Astrocyte of the cerebellum (primary cell): Measurements from ENCODE around the gene LGMN.
"Not testable (repeated sequence)": the region's sequence is repeated elsewhere in the genome, so short reads cannot be mapped to it uniquely, and the experiment has no call there.

Experiments used
- DNase-seq: peaks from one replicate; pipeline ENCODE4 v3.0.0-alpha.2; 2011; ENCODE audit warnings: low read depth
- H3K4me3 ChIP-seq: 2 replicates; pipeline ENCODE4 v1.5.1; 2011; ENCODE audit warnings: mild to moderate bottlenecking, low read depth, low read length, moderate library complexity
- CTCF ChIP-seq: IDR thresholded peaks from 2 replicates; pipeline ENCODE4 v1.5.1; 2012; ENCODE audit warnings: low read length, low read depth, moderate library complexity, mild to moderate bottlenecking; ENCODE audit errors: missing control alignments
- in situ Hi-C: cut with HindIII; loops from 2 replicates; pipeline ENCODE4 v1.10.0; 2017; ENCODE audit warnings: low sequenced_read_pairs

LGMN gene

GRCh38 chr14:92716131-92716530 lies 32.3 kb downstream of the LGMN start:
- TF ChIP-seq CTCF, result no peak
- no peak for DNase-seq
- in situ Hi-C loops, result no loop called here
- no peak overlapping the region for H3K4me3 ChIP-seq

GRCh38 chr14:92714739-92715307 lies 33.6 kb downstream of the LGMN start:
- in situ Hi-C loops, H3K4me3 ChIP-seq: not testable (repeated sequence)
- peak; percentile 83 for TF ChIP-seq CTCF
- DNase-seq, result peak; percentile 34

- DNase-seq, result no peak
- in situ Hi-C loops, result no loop called here
- no peak for TF ChIP-seq CTCF
- no peak overlapping the region for H3K4me3 ChIP-seq
These were observed 35.8 kb downstream of the LGMN start for GRCh38 chr14:92712654-92713051.

- TF ChIP-seq CTCF, result no peak
- H3K4me3 ChIP-seq, result no peak overlapping the region
- DNase-seq, result no peak
- in situ Hi-C loops, result no loop called here
These were observed 36.3 kb downstream of the LGMN start for GRCh38 chr14:92711976-92712653.

- no peak overlapping the region for H3K4me3 ChIP-seq
- TF ChIP-seq CTCF, result no peak
- in situ Hi-C loops, result no loop called here
- DNase-seq, result no peak
These were observed 38.5 kb downstream of the LGMN start for GRCh38 chr14:92710001-92710341.

- in situ Hi-C loops, result no loop called here
- no peak for DNase-seq
- no peak for TF ChIP-seq CTCF
- no peak overlapping the region for H3K4me3 ChIP-seq
These were observed 39.0 kb downstream of the LGMN start for GRCh38 chr14:92709340-92710000.
